KG1 (cell line): Measurements from ENCODE around the gene NFKBIA.
A peak's percentile ranks its signal among the peaks of the same experiment; 100 is the strongest.
"Not testable (repeated sequence)": the region's sequence is repeated elsewhere in the genome, so short reads cannot be mapped to it uniquely, and the experiment has no call there.

Experiments used
- DNase-seq: peaks from one replicate; lab custom pipeline; 2025; lab: John Stamatoyannopoulos, UW

Gene NFKBIA

DNA sequence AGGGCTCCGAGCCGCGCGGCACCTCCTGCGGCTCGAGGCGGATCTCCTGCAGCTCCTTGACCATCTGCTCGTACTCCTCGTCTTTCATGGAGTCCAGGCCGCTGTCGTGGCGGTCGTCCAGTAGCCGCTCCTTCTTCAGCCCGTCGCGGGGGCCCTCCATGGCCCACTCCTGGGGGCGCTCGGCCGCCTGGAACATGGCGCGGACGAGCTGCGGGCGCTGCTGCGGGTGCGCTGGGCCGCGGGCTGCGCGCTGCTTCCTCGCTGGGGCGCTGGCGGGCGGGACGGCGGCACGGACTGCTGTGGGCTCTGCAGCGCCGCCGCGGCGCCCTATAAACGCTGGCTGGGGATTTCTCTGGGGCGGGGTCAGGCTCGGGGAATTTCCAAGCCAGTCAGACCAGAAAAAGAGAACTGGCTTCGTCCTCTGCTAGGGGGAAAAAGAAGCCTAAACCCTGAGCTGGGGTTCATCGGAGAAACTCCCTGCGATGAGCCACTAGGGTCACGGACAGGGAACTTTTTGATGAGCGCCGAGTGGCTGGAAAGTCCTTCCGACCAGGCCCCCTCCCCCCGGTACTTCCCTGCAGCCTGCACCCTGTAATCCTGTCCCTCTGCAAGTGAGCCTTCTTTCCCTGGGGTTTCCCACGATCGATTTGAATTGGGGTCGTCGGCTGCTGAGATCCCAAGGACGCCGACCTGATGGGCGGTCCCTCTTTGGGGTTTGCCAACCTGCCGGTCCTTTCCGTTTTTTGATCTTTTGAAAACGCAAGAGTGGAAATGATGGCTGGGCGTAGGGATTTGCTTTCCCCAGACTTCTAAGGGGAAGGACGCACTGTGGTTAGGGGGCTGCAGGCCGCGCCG is at the start of gene NFKBIA:
TSS of gene NFKBIA (minus strand) at position 301 of the 855 bp plus-strand sequence. CDS start at position 196, 105 bp downstream.
- DNase-seq: peak; percentile 75

GRCh38 chr14:35446450-35446849 is 41.9 kb upstream of the NFKBIA start:
- no peak for DNase-seq

DNA sequence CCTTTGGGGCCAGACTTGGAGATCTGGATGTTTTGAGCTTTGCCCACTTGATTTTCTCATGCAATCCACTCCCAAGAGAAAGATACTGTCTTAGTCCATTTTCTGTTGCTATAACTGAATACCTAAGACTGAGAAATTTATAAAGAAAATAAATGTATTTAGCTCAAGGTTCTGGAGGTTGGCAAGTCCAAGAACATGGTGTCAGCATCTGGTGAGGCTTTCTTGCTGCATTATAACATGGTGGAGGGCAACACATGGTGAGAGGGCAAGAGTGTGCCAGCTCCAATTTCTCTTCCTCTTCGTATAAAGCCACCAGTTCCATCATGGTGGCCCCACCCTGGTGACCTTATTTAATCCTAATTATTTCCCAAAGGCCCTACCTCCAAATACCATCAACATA is 39.6 kb upstream of the NFKBIA start:
- no peak for DNase-seq

DNA sequence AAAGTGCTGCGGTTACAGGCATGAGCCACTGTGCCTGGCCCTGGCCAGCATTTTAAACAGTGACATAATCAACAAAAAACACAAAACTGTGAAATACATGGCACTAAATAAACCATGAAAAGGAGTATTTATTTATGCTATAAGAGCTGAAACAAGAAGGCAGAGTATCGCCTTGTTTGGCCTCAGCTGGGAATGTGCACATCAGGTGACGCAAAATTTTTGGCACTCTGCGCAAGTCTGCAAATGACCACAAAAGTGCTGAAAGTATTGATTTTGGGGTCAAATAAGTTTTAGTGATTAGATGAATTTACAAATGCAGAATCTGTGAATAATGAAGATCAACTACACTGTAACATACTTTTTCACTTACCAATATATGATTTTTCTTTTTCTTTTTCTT is 36.6 kb upstream of the NFKBIA start:
- no peak for DNase-seq

GRCh38 chr14:35438910-35439713 is 34.6 kb upstream of the NFKBIA start:
- no peak for DNase-seq

DNA sequence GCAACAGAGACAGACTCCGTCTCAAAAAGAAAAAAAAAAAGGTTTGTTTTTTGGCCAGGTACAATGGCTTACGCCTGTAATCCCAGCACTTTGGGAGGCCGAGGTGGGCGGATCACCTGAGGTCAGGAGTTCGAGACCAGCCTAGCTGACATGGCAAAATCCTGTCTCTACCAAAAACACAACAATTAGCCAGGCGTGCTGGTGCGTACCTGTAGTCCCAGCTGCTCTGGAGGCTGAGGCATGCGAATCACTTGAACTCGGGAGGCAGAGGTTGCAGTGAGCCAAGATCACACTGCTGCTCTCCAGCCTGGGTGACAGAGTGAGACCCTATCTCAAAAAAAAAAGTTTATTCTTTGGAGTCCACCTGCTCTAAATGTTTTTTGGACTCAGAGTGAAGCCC is 33.9 kb upstream of the NFKBIA start:
- not testable (repeated sequence) for DNase-seq

DNA sequence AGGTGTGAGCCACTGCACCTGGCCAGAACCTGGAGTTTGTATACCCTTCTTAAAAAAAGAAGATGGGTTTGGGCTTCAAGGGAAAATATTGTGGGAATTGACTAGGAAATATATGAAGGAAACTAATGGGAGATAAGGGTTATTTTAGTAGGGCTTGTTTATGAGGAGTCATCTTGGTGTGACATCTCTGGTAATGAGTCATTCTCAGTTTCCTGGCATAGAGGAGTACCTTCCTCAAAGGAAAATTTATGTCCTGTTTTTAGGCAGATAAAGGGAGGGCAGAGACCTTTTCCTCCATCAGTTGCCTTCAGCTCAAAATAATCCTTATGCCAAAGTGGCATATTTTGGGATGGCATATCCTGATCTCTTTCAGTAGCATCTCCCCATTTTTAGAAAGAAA is 30.6 kb upstream of the NFKBIA start:
- DNase-seq: no peak

- no peak for DNase-seq
Measured at GRCh38 chr14:35433826-35434225, 29.3 kb upstream of the NFKBIA start.

DNA sequence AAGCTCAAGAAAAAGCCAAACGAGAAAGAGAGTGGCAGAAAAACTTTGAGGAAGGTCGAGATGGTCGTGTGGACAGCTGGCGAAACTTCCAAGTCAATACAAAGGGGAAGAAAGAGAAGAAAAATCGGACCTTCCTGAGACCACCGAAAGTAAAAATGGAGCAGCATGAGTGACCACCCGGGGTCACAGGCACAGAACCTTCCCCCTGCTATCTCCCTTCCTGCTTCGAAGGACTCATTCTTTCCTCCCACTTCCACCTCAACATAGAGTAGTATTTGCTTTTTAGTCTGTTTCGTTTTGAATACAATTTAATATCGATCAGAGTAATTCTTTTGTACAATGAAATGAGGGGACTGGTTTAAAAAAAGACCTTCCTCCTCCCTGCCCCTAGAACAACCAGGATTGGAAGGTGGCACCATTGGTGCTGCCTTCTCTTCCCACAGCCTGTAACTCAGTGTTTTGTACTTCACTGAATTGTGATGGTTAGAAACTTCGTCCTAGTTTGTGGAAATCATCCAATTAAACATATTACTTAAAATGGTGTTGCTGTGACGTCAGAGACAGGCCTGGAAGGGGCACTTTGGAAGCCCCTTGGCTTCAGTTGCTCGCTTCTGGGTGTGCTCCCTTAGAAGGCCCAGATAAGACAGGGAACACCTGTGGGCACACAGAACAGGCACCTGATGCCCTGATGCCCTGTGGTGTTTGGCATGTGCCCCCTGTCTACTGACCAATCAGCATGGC is 26.1 kb upstream of the NFKBIA start:
- DNase-seq: no peak

DNA sequence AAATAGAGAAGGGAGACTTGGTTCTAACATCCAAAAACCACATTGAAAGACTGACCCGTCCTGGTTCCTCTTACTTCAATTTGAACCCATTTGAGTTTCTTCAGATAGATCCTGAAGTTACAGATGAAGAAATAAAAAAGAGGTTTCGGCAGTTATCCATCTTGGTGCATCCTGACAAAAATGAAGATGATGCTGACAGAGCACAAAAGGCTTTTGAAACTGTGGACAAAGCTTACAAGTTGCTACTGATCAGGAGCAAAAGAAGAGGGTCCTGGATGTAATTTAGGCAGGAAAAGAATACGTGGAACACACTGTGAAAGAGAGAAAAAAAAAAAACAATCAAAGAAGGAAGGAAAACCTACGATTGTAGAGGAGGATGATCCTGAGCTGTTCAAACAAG is 25.4 kb upstream of the NFKBIA start:
- DNase-seq: no peak

DNA sequence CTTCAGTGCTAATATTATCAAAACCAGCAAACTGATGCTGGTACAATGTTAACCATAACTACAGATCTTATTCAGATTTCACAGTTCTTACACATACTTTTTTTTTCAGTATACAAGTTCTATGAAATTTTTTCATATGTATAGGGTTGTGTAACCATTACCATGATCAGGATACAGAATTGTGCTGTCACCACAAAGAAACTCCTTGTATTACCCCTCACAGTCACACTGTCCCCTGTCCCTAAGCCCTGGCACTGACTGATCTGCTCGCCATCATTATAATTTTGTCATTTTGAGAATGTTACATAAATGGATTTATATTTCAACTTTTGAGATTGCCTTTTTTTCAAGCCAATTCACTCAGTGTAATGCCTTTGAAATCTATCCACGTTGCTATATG is 21.3 kb upstream of the NFKBIA start:
- no peak for DNase-seq

GRCh38 chr14:35423621-35424020 is 19.1 kb upstream of the NFKBIA start:
- DNase-seq: no peak

GRCh38 chr14:35420036-35420811 is 15.7 kb upstream of the NFKBIA start:
- DNase-seq: no peak

DNA sequence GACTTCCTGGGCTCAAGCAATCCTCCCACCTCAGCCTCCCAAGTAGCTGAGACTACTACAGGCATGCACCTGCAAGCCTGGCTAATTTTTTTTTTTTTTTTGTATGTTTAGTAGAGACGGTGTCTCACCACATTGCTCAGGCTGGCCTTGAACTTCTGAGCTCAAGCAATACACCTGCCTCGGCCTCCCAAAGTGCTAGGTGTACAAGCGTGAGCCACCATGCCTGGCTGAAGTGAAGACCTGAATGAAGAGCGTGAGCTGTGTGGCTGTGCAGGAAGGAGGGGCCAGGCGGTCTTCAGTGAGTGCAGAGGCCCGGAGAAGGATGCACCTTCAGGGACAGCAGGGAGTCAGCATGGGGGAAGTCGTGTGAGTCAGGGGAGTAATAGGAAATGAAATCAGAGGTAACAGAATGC is 14.9 kb upstream of the NFKBIA start:
- no peak for DNase-seq

DNA sequence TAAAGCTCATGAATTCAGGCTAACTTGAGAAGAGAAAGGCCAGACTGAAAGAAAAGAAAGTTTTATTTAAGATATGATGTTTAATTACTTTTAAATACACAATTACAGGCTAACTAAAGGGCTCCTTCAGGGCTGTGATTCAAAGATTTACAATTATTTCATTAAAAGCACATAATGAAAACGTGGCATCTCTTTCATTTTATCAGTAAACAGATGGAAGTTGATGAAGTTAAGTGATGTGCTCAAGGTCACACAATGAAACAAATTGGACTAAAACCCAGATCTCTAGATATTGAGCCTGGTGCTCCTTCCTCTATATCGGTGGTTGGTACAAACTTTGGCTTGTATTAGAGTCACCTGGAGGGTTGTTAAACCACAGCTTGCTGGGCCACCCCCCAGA is 13.5 kb upstream of the NFKBIA start:
- DNase-seq: no peak

DNA sequence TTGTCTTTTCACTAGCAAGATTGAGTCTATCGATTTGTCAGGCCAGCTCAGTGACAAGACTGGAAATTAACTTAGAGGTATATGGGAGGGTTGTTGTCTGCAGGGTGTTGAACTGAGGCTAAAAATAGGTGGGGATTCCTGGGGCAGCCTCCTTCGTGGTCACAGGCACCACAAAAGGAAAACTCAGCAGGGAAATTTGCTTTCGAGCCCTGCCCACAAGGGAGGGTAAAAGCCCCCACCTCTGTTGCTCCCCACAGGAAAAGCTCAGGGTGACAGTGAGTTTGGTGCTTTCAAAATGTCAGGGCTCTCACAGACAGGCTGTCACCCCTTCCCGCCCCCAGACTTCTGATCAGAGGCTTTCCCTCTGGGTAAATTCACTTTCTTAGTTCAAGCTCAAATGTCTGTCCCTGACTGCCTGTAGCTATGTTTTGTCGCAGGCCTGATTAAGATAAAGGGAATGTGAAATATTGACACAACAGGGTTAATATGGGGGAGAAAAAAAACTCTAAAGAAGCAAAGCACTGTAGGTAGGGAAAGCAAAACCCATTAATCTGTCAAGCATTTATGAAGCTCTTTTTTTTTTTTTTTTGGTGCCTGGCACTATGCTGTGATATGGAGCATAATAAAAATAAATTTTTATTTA is 11.7 kb upstream of the NFKBIA start:
- no peak for DNase-seq

- DNase-seq: no peak
Measured at GRCh38 chr14:35414365-35414764, 9.8 kb upstream of the NFKBIA start.

GRCh38 chr14:35412272-35413056 is 7.9 kb upstream of the NFKBIA start:
- DNase-seq: no peak

- no peak for DNase-seq
Measured at GRCh38 chr14:35410858-35411257, 6.3 kb upstream of the NFKBIA start.

DNA sequence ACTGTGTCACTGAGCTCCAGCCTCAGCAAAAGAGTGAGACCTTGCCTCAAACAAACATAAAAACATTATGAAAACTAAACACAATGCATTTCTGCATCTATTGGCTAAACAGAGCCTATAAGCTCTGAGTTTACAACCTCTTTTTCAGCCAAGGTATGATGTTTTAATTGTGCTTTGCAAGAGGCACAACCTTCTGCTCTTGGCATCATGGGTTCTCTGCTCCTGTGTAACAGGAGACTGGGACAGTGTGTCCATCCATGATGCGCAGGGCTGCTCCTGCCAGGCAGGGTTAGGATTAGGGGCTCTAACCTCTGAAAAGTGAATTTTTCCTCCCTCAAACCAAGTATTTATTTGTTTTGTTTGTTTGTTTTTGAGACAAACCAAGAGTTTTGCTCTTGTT is 5.0 kb upstream of the NFKBIA start:
- DNase-seq: no peak
